Tibial nerve (tissue), 3 donors: Measurements from ENCODE around the gene EXOSC1.

ENCODE experiments used
- CTCF ChIP-seq, 5 experiments: fragments of 200-600 bp in 3 of 5; fragments of 450-650 bp in 2 of 5; sonication (generic) in 3 of 5; IDR thresholded peaks; one replicate each; pipeline ENCODE4 v1.5.1; 2016 to 2019; ENCODE audit warnings: antibody characterized with exemption in 5 of 5, mild to moderate bottlenecking in 3 of 5, moderate library complexity in 2 of 5
- POLR2A ChIP-seq, 2 donors: fragments of 450-650 bp; IDR thresholded peaks; one replicate each; pipeline ENCODE4 v1.6.1; 2017; ENCODE audit warnings: antibody characterized with exemption in 2 of 2, mild to moderate bottlenecking in 2 of 2, moderate library complexity in 2 of 2

GRCh38 chr10:97450828-97451227 lies 5.0 kb upstream of the EXOSC1 start:
- TF ChIP-seq CTCF (IDR thresholded peaks at IDR 0.05) (no peak), POLR2A (IDR thresholded peaks at IDR 0.05) (no peak)
